HG02759 (cell line): ENCODE results near the gene GLE1.
"Not testable (repeated sequence)": the region's sequence is repeated elsewhere in the genome, so short reads cannot be mapped to it uniquely, and the experiment has no call there.

Source experiments
- ATAC-seq: cut with Tn5 transposase; IDR thresholded peaks from one replicate; pipeline ENCODE4 v1.9.1; 2021; ENCODE audit warnings: mild to moderate bottlenecking, moderate library complexity; ENCODE audit not compliant: unreplicated experiment

The GLE1 gene

GRCh38 chr9:128495804-128496417 is 8.6 kb upstream of the GLE1 start:
- no peak for ATAC-seq

GRCh38 chr9:128497824-128498610 is 6.5 kb upstream of the GLE1 start:
- no peak for ATAC-seq

GRCh38 chr9:128498911-128499310 is 5.6 kb upstream of the GLE1 start:
- ATAC-seq, result no peak

- no peak for ATAC-seq
These were observed 4.6 kb upstream of the GLE1 start for GRCh38 chr9:128499920-128500319.

DNA sequence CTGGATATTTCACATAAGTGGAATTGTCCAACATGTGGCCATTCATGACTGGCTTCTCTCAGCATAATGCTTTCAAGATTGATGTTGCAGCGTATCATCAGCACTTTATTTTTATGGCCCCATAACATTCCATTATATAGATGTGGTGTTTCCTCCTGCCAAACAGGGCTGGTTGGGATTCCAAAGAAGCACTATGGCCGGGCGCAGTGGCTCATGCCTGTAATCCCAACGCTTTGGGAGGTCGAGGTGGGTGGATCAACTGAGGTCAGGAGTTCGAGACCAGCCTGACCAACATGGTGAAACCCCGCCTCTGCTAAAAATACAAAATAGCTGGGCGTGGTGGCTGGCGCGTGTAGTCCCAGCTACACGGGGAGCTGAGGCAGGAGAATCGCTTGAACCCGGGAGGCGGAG is 1.1 kb upstream of the GLE1 start:
- ATAC-seq, result not testable (repeated sequence)

DNA sequence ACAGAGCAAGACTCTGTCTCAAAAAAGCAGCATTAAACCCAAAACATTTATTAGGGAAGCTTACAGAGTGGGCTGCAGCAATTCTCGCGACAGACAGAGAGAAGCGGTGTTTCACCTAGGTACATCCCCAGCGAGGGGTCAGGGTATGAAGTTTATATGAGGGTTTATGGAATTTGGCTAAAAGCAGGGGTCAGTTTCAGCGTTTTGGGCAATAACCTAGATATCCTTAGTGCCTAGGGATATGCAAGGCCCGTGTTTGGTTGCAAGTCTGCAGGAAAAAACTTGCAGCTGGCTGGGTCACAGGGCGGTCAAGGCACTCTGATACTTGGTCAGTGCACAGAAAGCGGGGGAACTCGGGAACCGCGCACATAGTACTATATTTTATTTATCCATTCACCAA is 649 bp upstream of the GLE1 start:
- ATAC-seq, result no peak

DNA sequence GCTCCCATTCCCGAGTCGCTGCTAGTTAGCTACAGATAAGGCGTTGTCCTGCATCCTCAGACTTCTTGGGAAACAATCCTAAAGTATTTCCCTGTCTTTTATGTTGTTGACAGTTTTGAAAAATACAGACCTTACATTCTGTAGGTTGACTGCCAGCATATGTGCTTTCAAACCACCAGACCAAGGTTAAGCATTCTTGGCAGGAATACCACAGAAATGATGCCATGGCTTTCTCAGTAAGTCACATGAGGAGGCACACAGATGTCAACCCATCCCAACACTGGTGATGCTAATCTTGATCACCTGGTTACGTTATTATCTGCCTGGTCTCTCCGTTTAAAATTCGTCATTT is 871 bp downstream of the GLE1 start:
- ATAC-seq, result no peak

- not testable (repeated sequence) for ATAC-seq
These were observed 1.4 kb downstream of the GLE1 start for GRCh38 chr9:128505906-128506305.

GRCh38 chr9:128512820-128513219 is 8.3 kb downstream of the GLE1 start:
- ATAC-seq, result no peak

GRCh38 chr9:128521956-128522355 is 17.4 kb downstream of the GLE1 start:
- ATAC-seq, result no peak

- ATAC-seq, result no peak
These were observed 18.8 kb downstream of the GLE1 start for GRCh38 chr9:128523199-128523925.

- ATAC-seq, result no peak
These were observed 22.2 kb downstream of the GLE1 start for GRCh38 chr9:128526720-128527119.

DNA sequence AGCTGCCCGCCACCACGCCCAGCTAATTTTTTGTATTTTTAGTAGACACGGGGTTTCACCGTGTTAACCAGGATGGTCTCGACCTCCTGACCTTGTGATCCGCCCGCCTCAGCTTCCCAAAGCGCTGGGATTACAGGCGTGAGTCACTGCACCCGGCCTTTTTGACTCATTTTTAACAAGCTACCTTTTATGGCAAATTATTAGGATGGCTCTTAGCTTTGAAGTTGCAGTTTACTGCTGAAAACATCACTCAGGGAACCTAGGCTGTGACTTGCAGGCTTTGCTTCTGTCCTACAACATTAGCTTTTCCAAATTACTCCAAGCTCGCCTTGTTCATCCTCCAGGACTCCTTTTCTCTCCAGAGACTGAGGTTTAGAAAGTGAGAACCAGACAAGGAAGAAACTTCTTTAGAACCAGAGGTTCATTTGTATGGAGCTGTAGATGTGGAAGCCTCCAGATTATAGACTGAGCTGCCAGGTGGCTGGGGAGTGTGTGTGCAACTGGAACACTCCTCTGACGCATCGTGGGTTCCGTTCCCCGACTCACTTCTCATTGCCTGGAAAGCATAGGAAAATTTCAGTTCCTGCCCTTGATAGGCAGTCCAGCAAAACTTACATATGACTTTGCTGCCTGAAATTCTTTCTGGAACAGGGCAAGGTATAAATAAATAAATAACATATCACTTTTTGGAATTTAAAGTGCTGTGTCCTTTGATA is 24.1 kb downstream of the GLE1 start:
- ATAC-seq, result no peak

DNA sequence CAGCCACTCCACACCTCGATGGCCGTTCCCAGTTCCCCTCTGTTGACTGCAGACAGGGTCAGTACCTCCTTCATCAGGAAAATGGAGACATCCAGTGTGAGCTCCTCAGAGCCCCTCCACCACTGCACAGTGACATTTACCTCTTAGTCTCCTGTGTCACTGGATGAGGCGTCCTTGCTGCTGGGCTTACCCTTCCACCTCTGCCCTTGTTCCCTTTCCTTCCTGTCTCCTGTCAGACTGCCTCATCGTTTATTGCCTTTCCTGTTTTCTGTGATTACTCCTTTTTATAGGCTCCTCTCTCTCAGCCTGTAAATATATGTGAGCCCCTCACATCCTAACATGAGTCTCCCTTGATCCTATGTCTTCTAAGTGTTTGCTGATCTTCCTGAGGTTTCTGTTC is 24.7 kb downstream of the GLE1 start:
- ATAC-seq, result no peak

- no peak for ATAC-seq
These were observed 28.1 kb downstream of the GLE1 start for GRCh38 chr9:128532581-128532980.

DNA sequence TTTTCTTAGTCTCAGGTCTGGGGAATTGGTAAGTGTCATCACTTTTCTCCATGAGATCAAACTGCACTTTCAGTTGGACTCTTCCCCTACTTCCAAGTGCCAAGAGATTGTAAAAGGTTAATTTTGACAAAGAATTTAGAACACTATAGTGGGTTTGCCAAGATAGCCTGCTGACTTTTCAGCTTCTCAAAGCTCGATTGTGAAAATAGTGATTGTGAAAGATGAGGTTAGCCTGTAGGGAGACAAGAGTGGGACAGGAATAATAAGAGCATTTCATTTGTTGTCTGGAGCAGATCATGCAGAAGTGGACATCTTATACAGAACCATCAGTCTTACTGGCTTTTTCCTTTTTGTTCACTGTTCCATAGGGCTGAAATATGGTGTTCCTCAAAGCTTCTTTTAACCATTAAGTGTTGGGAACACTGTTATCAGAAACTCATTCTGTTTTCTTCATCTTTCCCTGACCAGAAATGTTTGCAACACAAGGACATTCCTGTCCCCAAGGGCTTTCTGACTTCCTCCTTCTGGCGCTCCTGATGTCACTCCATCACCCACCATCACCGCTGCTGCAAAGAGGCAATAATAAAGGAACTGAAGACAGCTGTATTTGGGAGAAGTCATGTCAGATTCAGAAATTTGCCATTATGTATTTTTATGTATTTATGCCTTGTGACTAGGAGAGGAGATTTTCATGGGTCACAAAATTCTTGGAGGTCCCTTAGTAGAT is 36.3 kb downstream of the GLE1 start:
- no peak for ATAC-seq

DNA sequence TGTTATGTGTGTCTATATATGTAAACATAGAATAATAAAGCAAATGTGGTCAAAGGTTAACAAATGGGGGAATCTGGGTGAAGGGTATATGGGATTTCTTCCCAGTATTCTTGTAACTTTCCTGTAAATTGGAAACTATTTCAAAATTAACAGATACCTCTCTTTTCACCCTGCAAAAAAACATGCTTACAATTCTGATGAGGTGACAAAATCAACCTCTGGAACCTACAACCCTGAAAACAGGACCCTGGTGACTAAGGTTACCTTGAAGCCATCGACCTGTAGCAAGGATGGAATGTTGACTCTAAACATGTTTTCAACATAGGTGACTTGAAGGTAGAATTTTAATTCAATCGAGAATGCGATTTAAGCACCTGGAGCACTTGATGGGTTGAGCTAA is 42.0 kb downstream of the GLE1 start:
- no peak for ATAC-seq

GRCh38 chr9:128548876-128549275 is 44.4 kb downstream of the GLE1 start:
- no peak for ATAC-seq

- no peak for ATAC-seq
These were observed 45.7 kb downstream of the GLE1 start for GRCh38 chr9:128550226-128550625.

- no peak for ATAC-seq
These were observed 46.5 kb downstream of the GLE1 start for GRCh38 chr9:128550770-128551656.
